NCI-H2196 treated with DMSO at 0.1 percent for 48 hours (cell line): ENCODE results near the gene SPAAR.

Experiments
- DNase-seq: peaks from one replicate; lab custom pipeline; 2025; ENCODE audit not compliant: unreplicated experiment; lab: John Stamatoyannopoulos, UW

Gene SPAAR

DNA sequence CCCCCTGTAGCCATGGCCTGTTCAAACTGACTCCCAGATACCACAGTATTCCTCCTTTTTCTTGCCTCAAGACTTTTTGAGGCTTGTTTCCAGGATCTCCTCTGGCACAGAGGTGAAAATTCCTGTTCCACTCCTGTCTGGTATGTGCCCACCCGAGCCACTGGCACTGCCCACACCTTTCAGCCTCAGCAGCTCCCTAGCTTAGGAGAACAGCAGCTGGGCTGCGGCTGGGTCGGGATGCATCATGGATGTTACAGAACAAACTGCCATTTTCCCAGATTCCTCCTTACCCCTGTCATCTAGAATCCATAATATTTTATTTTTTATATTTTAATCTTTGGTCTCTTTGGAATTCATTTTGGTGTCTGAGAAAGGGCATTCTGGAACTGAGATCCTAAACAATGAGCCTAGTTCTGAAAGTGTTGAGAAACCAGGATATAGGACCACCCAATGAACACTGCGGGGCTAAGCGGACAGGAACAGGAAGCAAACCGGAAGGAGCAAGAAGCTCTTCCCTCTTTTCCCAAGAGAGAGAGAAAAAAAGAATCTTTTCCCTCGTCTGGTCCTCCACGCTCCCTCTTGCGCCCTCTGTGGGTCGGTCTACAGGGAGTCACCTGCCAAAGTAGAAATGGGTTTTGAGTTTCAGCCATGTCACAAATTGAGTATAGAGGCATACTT, 36.2 kb downstream of the SPAAR start:
- peak; percentile 19 for DNase-seq

GRCh38 chr9:35948451-35948850, 39.2 kb downstream of the SPAAR start:
- no peak for DNase-seq

- no peak for DNase-seq
These were observed 39.6 kb downstream of the SPAAR start for GRCh38 chr9:35948901-35949318.

GRCh38 chr9:35951736-35952135, 42.4 kb downstream of the SPAAR start:
- DNase-seq = no peak

DNA sequence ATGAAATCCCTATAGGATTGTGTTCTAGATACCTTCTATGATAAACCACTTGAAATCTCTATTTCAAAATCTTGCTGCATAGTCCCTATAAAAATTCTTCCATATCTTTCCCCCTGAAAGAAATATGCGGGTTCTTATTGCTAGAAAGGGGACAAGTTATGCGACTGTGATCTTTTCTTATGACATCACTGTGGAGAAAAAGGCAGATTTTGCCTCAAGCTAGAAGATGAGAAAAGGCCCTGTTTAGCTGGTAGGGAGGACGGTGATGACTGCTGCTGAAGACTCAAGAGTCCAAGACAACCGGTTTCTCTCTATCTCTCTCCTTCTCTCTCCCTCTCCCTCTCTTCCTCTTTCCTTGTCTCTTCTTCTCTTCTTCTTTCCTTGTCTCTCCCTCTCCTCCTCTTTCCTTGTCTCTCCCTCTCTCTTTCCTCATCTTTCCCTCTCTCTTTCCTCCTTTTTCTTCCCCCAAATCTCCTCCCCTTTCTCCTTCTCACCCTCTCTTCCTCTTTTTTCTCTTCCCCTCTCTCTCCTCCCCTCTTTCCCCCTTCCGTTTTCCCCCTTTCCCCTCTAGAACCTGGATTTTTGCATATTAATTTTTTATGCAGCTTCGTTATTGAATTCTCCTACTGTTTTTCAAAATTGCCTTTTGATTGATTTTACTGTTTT, 43.4 kb downstream of the SPAAR start:
- no peak for DNase-seq

DNA sequence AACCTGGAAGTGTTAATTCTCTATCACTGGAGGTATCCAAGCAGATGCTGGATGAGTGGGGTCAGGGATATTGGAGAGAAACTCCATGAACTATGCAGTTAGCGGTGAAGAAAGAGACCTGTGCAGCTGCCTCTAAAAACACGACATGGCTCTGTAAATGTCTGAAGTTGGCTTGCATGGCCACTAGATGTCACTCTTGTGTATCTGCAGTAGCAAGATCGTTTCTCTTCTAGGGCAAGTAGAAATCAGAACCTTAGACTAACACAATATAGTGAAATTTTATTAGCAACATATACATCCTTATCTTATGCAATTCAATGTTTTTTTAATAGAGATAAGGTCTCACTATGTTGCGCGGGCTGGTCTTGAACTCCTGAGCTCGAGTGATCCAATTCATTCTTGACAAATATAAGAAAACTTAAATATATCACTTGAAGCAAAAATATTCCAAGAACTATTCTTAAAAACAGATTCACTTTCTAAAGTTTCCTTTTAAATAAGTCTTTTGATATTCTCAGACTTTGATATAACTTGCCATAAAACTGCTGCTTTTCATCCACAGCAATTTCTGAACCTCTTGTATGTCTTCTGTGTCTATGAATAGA, 45.8 kb downstream of the SPAAR start:
- peak; percentile 70 for DNase-seq

- no peak for DNase-seq
These were observed 47.4 kb downstream of the SPAAR start for GRCh38 chr9:35956651-35957050.

- no peak for DNase-seq
These were observed 49.0 kb downstream of the SPAAR start, which contains the start of gene OR2S2 for GRCh38 chr9:35958104-35958837. OR2S2 (minus strand) TSS chr9:35958154; CDS start chr9:35958098, 56 bp downstream.

- DNase-seq = no peak
These were observed 50.9 kb downstream of the SPAAR start for GRCh38 chr9:35960039-35960655.
